GM21619 (cell line): ENCODE measurements around the gene CD200R1L.

ENCODE experiments used
- ATAC-seq: cut with Tn5 transposase; IDR thresholded peaks from one replicate; pipeline ENCODE4 v1.9.1; 2021; ENCODE audit not compliant: unreplicated experiment

Gene CD200R1L

GRCh38 chr3:112793326-112794081 is 53.2 kb downstream of the CD200R1L start:
- no peak for ATAC-seq

- ATAC-seq: no peak
These were observed 54.9 kb downstream of the CD200R1L start for GRCh38 chr3:112791736-112792135.

DNA sequence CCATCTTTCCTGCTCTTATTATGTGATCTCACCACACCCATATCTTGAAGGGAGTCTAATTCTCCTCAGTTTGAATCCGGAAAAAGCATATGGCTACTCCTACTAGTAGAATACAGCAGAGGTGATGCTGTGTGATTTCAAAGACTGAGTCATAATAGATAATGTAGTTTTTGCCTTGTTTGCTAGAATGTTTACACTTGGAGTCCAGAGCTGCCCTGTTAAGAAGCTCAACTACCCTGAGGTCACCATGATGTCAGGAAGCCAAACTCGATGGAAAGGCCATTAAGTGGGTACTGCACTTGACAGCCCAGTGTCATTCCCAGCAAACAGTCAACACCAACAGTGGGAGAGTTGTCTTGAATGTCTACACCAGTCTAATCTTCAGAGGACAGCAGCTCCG is 56.9 kb downstream of the CD200R1L start:
- ATAC-seq: no peak

- ATAC-seq: no peak
These were observed 59.6 kb downstream of the CD200R1L start for GRCh38 chr3:112786881-112787579.

DNA sequence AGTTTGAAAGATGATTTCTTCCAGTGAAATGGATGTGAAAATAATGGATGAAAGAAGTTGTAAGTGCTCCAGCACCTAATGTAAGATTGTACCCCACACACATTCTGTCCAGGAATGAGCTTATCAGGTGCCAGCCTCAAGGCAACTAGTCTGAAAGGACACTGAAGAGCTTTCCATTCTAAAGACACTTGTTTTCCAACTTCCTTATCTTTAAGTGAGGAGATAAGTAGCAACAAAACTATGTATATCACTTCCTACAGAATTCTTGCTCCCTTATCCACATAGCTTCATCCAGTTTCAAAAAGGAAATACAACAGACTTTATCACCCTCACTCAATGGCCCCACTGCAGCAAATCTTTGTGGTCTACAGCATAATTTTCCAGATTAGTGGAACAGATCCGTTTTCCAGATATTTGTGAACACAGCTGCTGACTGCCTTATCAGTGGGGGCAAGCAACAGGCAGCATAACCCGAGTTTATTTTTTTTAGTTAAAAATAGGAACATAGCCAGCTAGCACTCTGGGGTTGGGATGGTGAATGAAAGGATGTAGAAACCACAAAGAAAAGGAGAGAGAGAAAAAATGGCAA is 60.6 kb downstream of the CD200R1L start:
- ATAC-seq: no peak

DNA sequence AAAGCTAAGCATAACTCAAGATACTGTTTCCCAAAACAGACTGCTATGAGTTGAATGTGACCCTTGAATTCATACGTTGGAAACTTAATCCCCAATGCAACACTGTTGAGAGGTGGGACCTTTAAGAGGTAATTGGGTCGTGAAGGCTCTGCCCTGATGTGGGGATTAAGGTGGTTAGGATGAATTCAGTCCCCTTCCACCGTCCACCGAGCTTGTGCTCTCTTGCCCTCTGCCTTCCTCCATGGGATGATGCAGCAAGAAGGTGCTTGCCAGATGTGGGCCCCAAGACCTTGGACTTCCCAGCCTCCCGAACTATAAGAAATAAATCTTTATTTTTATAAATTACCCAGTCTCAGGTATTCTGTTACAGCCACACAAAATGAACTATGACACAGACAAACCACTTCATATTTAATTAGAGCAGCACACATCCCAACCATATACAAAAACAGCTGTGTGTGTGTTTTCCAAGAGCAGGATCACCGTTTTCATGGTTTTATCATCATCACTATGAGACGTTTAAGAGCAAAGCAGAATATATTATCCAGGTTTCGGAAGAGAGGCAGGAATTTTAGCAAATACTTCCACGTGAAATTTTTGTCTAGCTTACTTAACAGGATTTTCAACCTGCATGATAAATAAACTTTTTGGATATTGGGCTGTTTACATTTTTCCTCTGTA is 61.2 kb downstream of the CD200R1L start:
- ATAC-seq: no peak

DNA sequence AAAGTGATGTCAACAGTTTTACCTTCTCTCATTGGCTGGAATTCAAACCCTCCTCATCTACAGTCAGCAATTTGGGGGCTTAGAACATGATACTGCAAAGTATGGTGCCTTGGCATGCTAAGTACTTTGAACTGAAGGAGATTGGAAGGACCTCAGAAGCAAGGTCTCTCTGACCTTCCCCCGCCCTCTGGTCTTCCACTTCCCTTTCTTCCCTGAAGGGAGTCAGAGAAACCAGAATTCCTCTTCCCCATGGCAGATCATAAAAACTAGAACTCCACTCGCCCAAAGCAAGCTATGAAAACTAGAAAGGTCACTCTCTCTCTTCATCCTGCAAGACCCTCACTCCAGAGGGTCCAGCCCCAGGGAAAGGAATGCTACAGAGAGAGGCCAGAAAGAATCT is 64.2 kb downstream of the CD200R1L start:
- ATAC-seq: no peak

- no peak for ATAC-seq
These were observed 65.1 kb downstream of the CD200R1L start for GRCh38 chr3:112781599-112781998.

DNA sequence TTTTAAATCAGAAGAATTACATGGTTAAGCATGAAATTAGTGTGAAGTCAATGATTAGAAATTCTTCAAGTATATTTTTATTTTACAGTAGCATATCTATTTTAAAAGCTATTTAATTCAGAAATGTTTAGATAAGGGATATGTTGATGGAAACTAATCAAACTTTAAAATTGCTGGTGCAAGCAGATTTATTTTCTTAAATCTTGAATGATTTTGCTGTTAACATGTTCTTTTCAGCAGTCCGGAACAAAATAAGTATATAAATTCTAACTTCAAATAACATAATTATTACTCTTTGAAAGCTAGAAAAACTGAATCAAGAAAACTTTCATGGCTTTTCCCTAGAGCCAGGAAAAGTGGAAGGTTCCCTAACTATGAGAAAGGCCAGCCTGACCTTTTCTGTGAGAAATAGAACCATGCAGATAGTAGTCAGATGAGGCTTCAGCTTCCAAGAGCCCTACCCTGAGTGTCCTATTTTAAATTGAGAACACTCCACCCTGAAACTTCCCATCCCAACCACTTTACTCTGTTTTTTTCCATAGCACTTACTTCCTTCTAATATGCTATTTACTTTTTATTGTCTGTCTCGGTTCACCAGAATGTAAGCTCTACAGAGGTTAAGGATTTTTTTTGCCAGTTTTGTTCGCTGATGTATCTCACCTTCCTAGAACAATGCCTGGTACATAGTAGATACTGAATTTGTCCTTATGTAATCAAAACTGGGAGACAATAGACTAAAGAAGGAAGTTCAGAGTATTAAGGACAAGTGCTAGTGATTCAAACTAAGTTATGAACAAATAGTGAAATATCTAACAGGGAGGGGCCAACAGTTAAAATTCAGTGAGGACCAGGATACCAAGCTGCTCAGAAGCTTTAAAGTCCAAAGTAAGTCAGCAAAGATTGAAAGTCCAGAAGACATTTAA is 66.8 kb downstream of the CD200R1L start:
- no peak for ATAC-seq

- ATAC-seq: no peak
These were observed 67.7 kb downstream of the CD200R1L start for GRCh38 chr3:112779011-112779410.

- no peak for ATAC-seq
These were observed 68.2 kb downstream of the CD200R1L start for GRCh38 chr3:112778353-112778948.

DNA sequence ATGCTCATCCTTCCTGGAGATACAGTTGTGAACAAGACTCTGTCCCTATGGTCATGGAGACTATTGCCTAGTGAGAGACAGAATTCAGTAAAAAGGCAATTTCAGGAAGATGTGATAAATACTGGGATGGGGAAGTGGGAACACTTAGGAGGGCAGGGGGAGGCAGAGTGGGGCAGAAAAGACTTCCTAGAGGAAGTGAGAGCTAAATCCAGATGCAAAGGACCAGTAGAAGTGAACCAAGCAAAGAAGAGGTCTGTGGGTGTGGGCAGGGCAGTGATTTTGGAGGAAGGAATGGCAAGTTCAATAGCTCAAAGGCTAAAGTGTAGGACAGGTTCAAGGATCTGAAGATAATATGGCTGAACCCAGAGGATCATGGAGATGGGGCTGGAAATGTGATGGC is 68.9 kb downstream of the CD200R1L start:
- ATAC-seq: no peak

DNA sequence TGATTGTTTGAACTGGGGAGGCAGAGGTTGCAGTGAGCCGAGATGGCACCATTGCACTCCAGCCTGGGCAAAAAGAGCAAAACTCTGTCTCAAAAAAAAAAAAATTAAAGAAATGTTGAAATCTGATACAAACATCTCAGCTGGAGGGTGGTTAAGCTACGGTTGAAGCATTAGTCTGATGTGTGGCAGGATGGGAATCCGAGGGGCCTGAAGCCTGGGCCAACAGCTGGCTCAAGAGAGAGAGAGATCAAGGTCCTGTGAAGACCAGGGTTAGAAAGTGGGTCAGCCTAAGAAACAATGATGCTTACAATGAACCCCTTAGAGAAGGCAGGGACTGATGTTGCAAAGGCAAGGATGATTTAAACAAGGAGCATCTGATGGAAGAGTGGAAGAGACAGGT is 69.8 kb downstream of the CD200R1L start:
- no peak for ATAC-seq

DNA sequence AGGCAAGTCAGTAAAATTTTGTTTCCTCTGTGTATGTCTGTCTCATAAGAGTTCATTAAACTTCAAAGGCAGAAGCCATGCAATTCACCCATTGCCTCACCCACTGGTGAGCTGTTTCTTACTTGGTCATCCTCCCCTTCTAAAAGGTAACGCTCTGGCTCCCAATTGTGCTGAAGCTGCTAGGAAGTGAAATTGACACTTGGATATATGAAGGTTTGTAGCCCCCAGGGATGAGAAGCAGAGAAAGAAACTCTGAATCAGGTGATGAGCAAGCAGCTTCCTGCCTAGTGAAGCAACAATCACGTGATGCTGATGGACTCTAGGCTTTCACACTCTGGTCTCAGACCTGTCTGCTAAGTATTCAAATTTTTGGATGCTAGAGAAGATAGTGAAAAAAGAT is 70.7 kb downstream of the CD200R1L start:
- peak; percentile 65 for ATAC-seq

DNA sequence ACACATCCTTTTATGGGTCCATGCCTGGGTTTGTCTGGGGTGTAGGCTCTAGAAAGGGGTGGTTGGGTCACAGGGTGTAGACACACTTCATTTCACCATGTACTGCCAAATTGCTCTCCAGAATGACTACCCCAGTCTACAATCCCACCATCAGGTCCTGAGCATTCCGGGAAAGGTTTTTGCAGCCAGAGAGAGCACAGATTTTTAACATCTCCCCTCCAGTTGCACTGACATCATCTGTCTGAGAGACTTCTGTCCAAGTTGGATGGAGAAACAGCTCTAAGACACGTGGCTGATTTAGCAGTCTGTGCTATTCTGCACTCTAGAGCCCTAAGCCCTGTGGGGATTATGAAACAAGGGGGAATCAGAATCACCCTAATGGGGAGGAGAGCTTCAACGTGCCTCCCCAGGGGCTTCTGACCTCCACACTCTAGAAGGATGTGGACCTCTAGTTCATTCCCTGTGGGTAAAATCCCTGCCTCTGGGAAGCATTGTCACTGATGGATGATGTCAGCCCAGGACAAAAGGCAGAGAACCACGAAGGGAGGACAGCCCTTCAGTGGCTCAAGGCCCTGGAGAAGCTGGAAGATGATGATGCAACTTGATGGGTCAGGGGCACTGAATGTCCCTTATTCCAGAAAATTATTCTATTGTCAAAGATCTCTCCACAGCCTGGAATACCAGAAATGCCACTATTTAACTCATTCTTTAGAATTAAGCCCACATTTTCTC is 71.5 kb downstream of the CD200R1L start:
- ATAC-seq: no peak

DNA sequence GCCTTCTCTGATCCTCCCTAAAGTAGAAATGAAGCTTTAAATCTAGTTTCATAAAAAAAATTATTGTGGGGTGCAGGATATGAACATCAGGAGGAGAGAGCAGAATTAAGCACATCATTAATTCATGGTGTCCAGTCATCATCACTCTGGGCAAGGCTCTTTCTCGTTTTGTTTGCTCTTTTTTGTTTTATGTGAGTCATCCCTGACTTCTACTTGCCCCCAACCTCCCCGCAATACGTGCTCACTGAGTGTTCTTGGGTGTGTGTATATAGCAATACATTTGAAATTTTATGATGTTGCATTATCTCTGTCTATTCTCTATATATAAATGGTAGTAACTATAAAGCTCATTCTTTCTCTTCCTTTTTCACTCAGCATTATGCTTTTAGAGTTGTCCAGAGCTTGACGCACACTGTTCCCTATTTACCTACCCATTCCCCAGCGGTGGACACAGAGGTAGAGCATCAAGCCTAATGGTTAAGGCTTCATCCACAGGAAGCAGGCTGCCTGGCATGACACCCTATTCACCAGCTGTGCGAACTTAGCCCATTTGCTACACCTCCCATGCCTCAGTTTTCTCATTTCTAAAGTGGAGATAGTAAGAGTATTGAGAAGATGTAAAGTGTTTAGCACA is 72.3 kb downstream of the CD200R1L start:
- no peak for ATAC-seq

DNA sequence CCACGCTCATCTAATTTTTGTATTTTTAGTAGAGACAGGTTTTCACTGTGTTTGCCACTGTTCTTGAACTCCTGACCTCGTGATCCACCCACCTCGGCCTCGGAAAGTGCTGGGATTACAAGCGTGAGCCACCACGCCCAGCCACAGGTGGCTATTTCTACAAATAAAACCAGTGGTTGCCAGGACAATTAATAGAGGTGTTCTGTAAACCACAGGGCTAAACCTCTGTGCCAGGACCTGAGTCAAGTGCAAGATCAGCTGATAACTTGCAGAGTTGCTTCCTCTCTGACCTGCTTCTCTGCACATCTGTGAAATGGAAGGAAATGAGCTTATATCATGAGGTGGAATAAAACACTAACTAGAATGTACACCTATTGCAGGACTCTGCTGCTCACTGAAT is 72.8 kb downstream of the CD200R1L start:
- ATAC-seq: no peak

GRCh38 chr3:112770951-112771350 is 75.7 kb downstream of the CD200R1L start:
- no peak for ATAC-seq

- no peak for ATAC-seq
These were observed 76.5 kb downstream of the CD200R1L start for GRCh38 chr3:112770032-112770626.
